IPS-20b (cell line): ENCODE measurements around the gene SPTBN1.

ENCODE experiments used
- H3K27ac ChIP-seq: one replicate; pipeline ENCODE4 v1.5.1; 2013; ENCODE audit warnings: low read length
- H3K27me3 ChIP-seq: 2 replicates; pipeline ENCODE4 v1.6.1; 2013; ENCODE audit warnings: mild to moderate bottlenecking, low read length, inconsistent platforms; ENCODE audit not compliant: insufficient read depth
- H3K36me3 ChIP-seq: 2 replicates; pipeline ENCODE4 v1.6.1; 2013; ENCODE audit warnings: low read depth, mild to moderate bottlenecking, inconsistent platforms, low read length, moderate library complexity; ENCODE audit not compliant: insufficient read depth
- H3K4me1 ChIP-seq: 2 replicates; pipeline ENCODE4 v1.6.1; 2013; ENCODE audit warnings: mild to moderate bottlenecking, control low read depth, inconsistent platforms, low read length, moderate library complexity; ENCODE audit not compliant: insufficient read depth
- H3K4me3 ChIP-seq: 2 replicates; pipeline ENCODE4 v1.5.1; 2013; ENCODE audit warnings: mild to moderate bottlenecking, low read length, inconsistent platforms
- H3K9ac ChIP-seq: 2 replicates; pipeline ENCODE4 v1.6.1; 2013; ENCODE audit warnings: low read depth, mild to moderate bottlenecking, inconsistent platforms, low read length, moderate library complexity
- H3K9me3 ChIP-seq: 2 replicates; pipeline ENCODE4 v1.6.1; 2013; ENCODE audit warnings: mild to moderate bottlenecking, low read depth, low read length, inconsistent platforms; ENCODE audit not compliant: insufficient read depth

SPTBN1 gene

DNA sequence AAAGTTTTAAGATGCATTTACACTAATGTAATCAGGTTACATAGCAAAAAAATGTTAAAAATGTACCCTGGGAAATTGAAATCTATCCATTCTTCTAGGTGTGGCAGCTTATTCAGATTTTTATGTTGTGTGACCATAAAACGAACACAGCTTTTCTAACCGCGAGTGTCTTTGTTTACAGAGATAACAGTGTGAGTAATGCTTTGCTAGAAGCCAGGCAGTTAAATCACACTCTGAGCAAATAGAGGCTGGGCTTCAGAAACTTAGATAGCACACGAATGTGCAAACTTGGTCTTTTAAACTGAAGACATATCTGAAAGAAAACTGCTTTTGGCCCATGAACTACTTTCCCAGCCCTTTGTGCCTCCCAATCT lies 116.1 kb downstream of the SPTBN1 start:
- Histone ChIP-seq H3K36me3 (no peaks in the 10 kb centered on the region), H3K4me3 (no peak overlapping the region), H3K27me3 (no peaks in the 10 kb centered on the region), H3K9ac (no peak overlapping the region), H3K4me1 (peaks cover 59% of the 10 kb centered on the region), H3K9me3 (no peaks in the 10 kb centered on the region), H3K27ac (no peak overlapping the region)

DNA sequence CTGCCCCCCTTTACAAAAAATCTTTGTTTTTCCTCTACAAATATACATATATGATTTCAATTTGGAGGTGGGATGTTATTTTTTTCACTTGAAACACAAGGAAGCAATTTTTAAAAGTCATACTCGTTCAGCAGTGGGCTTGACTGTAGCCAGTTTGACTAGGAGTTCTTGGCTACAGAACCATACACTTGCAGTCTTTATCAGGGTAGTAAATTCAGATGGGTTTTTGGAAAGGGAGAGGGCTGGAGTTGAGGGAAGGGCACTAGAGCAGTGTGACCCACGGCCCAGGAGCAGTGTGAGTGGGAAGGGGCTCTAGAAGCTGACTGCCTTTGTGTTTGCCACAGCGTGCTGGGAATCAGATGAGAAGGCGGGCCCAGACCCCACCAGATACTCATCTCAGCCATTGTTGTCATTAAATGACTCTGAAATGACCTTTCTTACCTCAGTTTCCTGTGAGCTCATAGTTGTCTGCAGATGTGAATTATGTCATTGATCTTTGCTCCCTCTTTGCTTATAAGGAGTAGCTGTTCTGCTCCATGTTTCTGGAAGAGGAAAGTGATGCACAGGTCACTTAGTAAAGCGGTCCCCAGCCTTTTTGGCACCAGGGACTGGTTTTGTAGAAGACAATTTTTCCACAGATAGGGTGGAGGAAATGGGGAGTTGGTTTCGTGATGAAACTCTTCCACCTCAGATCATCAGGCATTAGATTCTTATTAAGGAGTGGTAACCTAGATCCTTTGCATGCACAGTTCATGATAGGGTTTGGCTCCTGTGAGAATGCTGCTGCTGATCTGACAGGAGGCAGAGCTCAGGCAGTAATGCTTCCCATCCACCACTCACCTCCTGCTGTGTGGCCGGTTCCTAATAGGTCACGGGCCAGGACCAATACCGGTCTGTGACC lies 116.8 kb downstream of the SPTBN1 start:
- peaks cover 65% of the 10 kb centered on the region for H3K4me1 ChIP-seq
- H3K27me3 ChIP-seq = no peaks in the 10 kb centered on the region
- no peak overlapping the region for H3K27ac ChIP-seq
- H3K4me3 ChIP-seq = no peak overlapping the region
- no peaks in the 10 kb centered on the region for H3K9me3 ChIP-seq
- no peaks in the 10 kb centered on the region for H3K36me3 ChIP-seq
- H3K9ac ChIP-seq = no peak overlapping the region

GRCh38 chr2:54573537-54573919 lies 117.4 kb downstream of the SPTBN1 start:
- Histone ChIP-seq H3K36me3 (no peaks in the 10 kb centered on the region), H3K9ac (no peak overlapping the region), H3K4me1 (peaks cover 72% of the 10 kb centered on the region), H3K9me3 (no peaks in the 10 kb centered on the region), H3K27ac (no peak overlapping the region), H3K27me3 (no peaks in the 10 kb centered on the region), H3K4me3 (no peak overlapping the region)

DNA sequence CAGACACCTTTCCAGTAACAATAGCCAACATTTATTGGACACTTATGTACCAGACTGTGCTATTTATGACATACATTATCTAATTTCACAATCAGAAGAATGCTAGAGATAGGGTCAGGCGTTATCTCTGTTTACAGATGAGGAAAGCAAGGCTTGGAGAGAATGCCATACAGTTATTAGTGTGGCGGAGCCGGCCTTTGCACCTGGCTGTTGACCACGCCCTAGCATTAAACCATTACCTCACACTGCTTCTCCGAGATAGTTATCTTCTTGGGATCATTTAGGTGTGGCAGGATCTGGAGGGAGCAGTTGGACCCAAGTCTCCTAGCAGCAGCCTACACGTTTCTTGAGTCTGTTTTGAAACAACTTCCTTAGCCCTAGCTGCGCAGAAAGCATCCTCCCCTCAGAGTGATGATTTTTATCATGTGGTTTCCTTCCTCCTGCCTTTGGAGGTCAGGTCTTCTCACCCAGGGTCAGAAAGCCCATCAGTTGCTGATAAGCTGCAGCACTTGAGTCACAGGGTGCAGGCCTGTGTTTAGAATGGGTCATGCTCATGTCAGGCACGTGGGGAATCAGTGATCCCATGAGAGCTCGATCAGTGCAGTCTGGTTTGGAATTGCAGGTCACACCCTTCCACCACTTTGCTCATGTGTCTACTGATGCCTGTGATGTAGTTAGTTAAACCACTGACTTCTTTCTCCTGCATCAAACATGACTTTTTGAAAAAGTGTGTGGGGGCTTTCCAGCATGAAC lies 118.2 kb downstream of the SPTBN1 start:
- Histone ChIP-seq H3K4me3 (no peak overlapping the region), H3K9me3 (no peaks in the 10 kb centered on the region), H3K4me1 (peaks cover 68% of the 10 kb centered on the region), H3K9ac (no peak overlapping the region), H3K36me3 (no peaks in the 10 kb centered on the region), H3K27me3 (no peaks in the 10 kb centered on the region), H3K27ac (no peak overlapping the region)

- H3K9ac ChIP-seq = no peak overlapping the region
- peaks cover 64% of the 10 kb centered on the region for H3K4me1 ChIP-seq
- H3K27me3 ChIP-seq = no peaks in the 10 kb centered on the region
- no peaks in the 10 kb centered on the region for H3K9me3 ChIP-seq
- no peaks in the 10 kb centered on the region for H3K36me3 ChIP-seq
- H3K27ac ChIP-seq = no peak overlapping the region
- H3K4me3 ChIP-seq = no peak overlapping the region
These were observed 118.7 kb downstream of the SPTBN1 start for GRCh38 chr2:54574860-54575247.

DNA sequence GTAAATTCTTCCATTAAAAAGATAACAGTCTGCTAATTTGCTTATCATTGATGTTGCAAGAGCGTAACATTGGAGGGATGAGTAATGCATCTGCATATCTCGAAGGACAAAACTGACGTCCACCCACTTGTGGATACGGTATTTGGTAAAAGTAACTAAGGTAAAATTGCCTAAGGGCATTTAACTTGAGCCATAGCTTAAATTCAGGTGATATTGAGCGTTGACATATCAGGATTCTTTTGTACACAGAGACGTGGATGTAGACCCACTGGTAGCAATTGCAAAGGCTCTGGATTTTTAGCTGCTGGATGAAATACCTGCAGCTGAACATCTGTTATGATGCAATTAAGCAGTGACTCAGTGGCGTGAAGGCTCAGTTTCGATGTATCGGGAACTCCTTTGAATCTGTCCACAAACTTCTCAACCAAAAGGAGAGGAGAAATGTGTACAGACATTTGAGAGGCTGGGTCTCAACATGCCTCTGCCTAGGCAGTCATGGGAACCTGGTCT lies 119.3 kb downstream of the SPTBN1 start:
- Histone ChIP-seq H3K4me3 (no peak overlapping the region), H3K27ac (no peak overlapping the region), H3K9me3 (no peaks in the 10 kb centered on the region), H3K36me3 (no peaks in the 10 kb centered on the region), H3K9ac (no peak overlapping the region), H3K4me1 (peaks cover 59% of the 10 kb centered on the region), H3K27me3 (no peaks in the 10 kb centered on the region)

DNA sequence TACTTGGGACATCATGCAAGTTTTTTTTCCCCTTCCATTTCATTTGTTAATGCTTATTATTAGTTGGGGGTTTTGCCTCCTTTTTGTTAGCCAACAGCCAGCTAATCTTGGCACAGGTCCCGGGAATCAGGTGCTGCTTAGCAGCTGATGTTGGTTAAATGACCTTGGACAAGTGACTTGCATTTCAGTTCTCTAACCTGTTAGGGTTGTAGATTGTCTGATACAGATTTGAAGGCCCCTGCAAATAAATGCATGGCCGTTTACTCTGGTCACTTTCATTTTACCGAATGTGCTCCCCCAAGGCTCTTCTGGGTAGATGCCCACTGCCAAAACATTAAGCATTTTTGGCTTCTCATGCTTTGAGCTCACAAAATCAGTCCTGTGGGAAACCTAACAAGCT lies 120.9 kb downstream of the SPTBN1 start:
- no peak overlapping the region for H3K27ac ChIP-seq
- H3K4me3 ChIP-seq = no peak overlapping the region
- H3K9me3 ChIP-seq = no peaks in the 10 kb centered on the region
- H3K9ac ChIP-seq = no peak overlapping the region
- no peaks in the 10 kb centered on the region for H3K36me3 ChIP-seq
- peaks cover 60% of the 10 kb centered on the region for H3K4me1 ChIP-seq
- H3K27me3 ChIP-seq = no peaks in the 10 kb centered on the region

DNA sequence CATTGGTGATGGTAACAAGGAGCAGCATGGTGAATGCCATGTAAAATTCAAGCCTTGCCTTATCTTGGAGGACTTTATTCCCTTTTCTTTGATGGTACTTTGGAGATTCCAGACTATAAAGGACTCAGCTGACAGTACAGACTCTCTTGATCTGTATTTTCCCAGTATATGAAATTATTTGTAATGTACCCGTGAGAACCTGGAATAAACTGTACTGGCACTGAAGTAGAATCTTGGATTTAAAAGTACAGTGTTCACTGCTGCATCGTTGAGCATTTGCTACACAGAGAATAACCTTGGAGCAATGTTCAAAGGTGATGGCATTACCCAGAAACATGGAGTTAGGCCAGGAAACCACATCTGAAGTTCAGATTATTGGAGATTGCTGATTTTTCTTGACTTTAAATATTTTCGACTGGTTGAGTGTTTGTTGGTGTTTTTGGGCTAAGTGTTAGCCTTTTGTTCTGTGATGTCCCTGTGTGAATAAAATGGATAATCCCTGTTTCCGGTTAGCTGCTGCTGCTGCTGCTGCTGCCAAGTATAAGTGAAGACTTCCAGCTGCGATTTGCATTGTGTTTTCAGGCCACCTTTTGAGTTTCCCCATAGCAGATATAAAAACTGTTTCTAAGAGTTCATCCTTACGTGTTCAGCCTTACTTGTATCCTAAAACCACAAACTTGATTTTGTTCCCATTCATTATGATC lies 122.0 kb downstream of the SPTBN1 start:
- peaks cover 59% of the 10 kb centered on the region for H3K4me1 ChIP-seq
- no peaks in the 10 kb centered on the region for H3K36me3 ChIP-seq
- H3K27me3 ChIP-seq = no peaks in the 10 kb centered on the region
- no peak overlapping the region for H3K4me3 ChIP-seq
- H3K27ac ChIP-seq = no peak overlapping the region
- no peak overlapping the region; the same call in 1 of the 2 replicates for H3K9ac ChIP-seq
- H3K9me3 ChIP-seq = no peaks in the 10 kb centered on the region

DNA sequence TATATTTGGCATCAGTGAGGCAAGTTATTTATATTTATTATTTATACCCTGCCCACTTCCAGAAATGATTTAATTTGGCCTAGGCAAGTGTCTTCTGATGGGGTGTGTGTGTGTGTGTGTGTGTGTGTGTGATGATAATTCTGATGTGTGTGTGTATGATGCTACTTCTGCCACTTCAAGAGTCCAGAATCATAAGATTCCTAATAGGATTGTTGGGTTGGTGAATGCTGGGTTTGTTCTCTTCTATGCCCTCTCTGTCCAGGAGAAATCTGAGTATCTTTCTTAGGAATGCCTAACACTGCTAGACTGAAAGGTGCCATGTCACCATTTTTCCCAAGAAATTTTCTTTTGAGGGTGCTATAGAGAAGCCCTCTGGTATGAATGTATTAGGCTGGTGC lies 122.5 kb downstream of the SPTBN1 start:
- Histone ChIP-seq H3K27me3 (no peaks in the 10 kb centered on the region), H3K9me3 (no peaks in the 10 kb centered on the region), H3K27ac (no peak overlapping the region), H3K4me1 (peaks cover 63% of the 10 kb centered on the region), H3K4me3 (no peak overlapping the region), H3K9ac (no peak overlapping the region), H3K36me3 (no peaks in the 10 kb centered on the region)

GRCh38 chr2:54579061-54579681 lies 123.0 kb downstream of the SPTBN1 start:
- Histone ChIP-seq H3K9ac (no peak overlapping the region), H3K4me3 (no peak overlapping the region), H3K27me3 (no peaks in the 10 kb centered on the region), H3K27ac (no peak overlapping the region), H3K36me3 (no peaks in the 10 kb centered on the region), H3K9me3 (no peaks in the 10 kb centered on the region), H3K4me1 (peaks cover 61% of the 10 kb centered on the region)
